HUES6 (cell line): ENCODE measurements around the gene C5.

Experiments used
- H3K27ac ChIP-seq: 2 replicates; pipeline ENCODE4 v1.7.0; 2013; ENCODE audit warnings: low read depth, mild to moderate bottlenecking, low read length, inconsistent platforms
- H3K27me3 ChIP-seq: 2 replicates; pipeline ENCODE4 v1.6.1; 2013; ENCODE audit warnings: low read length; ENCODE audit not compliant: control insufficient read depth, insufficient read depth
- H3K36me3 ChIP-seq: 2 replicates; pipeline ENCODE4 v1.6.1; 2013; ENCODE audit warnings: low read length; ENCODE audit not compliant: control insufficient read depth, insufficient read depth
- H3K4me1 ChIP-seq: 2 replicates; pipeline ENCODE4 v1.6.1; 2013; ENCODE audit warnings: low read length; ENCODE audit not compliant: control insufficient read depth, insufficient read depth
- H3K4me3 ChIP-seq: 2 replicates; pipeline ENCODE4 v1.5.1; 2013; ENCODE audit warnings: low read depth, low read length
- H3K9ac ChIP-seq: one replicate; pipeline ENCODE4 v1.6.1; 2013; ENCODE audit warnings: mild to moderate bottlenecking, low read length
- H3K9me3 ChIP-seq: 2 replicates; pipeline ENCODE4 v1.6.1; 2013; ENCODE audit warnings: low read depth, low read length; ENCODE audit not compliant: control insufficient read depth, insufficient read depth

The C5 gene

GRCh38 chr9:120942186-120943001 lies 107.7 kb downstream of the C5 start:
- Histone ChIP-seq H3K27me3 (no peaks in the 10 kb centered on the region), H3K4me3 (no peak overlapping the region), H3K36me3 (no peaks in the 10 kb centered on the region), H3K27ac (no peak overlapping the region), H3K4me1 (peaks cover 30% of the 10 kb centered on the region), H3K9ac (no peak overlapping the region), H3K9me3 (no peaks in the 10 kb centered on the region)

- Histone ChIP-seq H3K9ac (no peak overlapping the region), H3K4me3 (no peak overlapping the region), H3K9me3 (no peaks in the 10 kb centered on the region), H3K36me3 (no peaks in the 10 kb centered on the region), H3K27ac (no peak overlapping the region), H3K27me3 (no peaks in the 10 kb centered on the region), H3K4me1 (peaks cover 30% of the 10 kb centered on the region)
Measured at GRCh38 chr9:120941046-120941770, 108.9 kb downstream of the C5 start.

GRCh38 chr9:120940573-120940972 lies 109.5 kb downstream of the C5 start:
- Histone ChIP-seq H3K9ac (no peak overlapping the region), H3K4me1 (peaks cover 30% of the 10 kb centered on the region), H3K27me3 (no peaks in the 10 kb centered on the region), H3K4me3 (no peak overlapping the region), H3K36me3 (no peaks in the 10 kb centered on the region), H3K9me3 (no peaks in the 10 kb centered on the region), H3K27ac (no peak overlapping the region)

- Histone ChIP-seq H3K9me3 (no peaks in the 10 kb centered on the region), H3K27me3 (no peaks in the 10 kb centered on the region), H3K36me3 (no peaks in the 10 kb centered on the region), H3K4me3 (no peak overlapping the region), H3K4me1 (peaks cover 21% of the 10 kb centered on the region), H3K27ac (no peak overlapping the region), H3K9ac (no peak overlapping the region)
Measured at GRCh38 chr9:120938851-120939250, 111.2 kb downstream of the C5 start.

GRCh38 chr9:120937596-120937995 lies 112.5 kb downstream of the C5 start:
- Histone ChIP-seq H3K9ac (no peak overlapping the region), H3K4me1 (peaks cover 15% of the 10 kb centered on the region), H3K4me3 (no peak overlapping the region), H3K27me3 (no peaks in the 10 kb centered on the region), H3K36me3 (no peaks in the 10 kb centered on the region), H3K27ac (no peak overlapping the region), H3K9me3 (no peaks in the 10 kb centered on the region)

- peaks cover 10% of the 10 kb centered on the region for H3K4me1 ChIP-seq
- H3K36me3 ChIP-seq: no peaks in the 10 kb centered on the region
- no peak overlapping the region for H3K27ac ChIP-seq
- H3K9me3 ChIP-seq: no peaks in the 10 kb centered on the region
- H3K27me3 ChIP-seq: no peaks in the 10 kb centered on the region
- no peak overlapping the region for H3K4me3 ChIP-seq
- H3K9ac ChIP-seq: no peak overlapping the region
Measured at GRCh38 chr9:120937127-120937526, 112.9 kb downstream of the C5 start.

GRCh38 chr9:120936764-120937122 lies 113.3 kb downstream of the C5 start:
- H3K4me3 ChIP-seq: no peak overlapping the region
- H3K4me1 ChIP-seq: peaks cover 10% of the 10 kb centered on the region
- no peaks in the 10 kb centered on the region for H3K9me3 ChIP-seq
- H3K9ac ChIP-seq: no peak overlapping the region
- H3K36me3 ChIP-seq: no peaks in the 10 kb centered on the region
- H3K27ac ChIP-seq: no peak overlapping the region
- H3K27me3 ChIP-seq: no peaks in the 10 kb centered on the region

GRCh38 chr9:120936011-120936763 lies 113.9 kb downstream of the C5 start:
- Histone ChIP-seq H3K27ac (no peak overlapping the region), H3K9ac (no peak overlapping the region), H3K4me1 (peaks cover 7% of the 10 kb centered on the region), H3K36me3 (no peaks in the 10 kb centered on the region), H3K4me3 (no peak overlapping the region), H3K9me3 (no peaks in the 10 kb centered on the region), H3K27me3 (no peaks in the 10 kb centered on the region)

GRCh38 chr9:120935383-120935857 lies 114.7 kb downstream of the C5 start:
- Histone ChIP-seq H3K27me3 (no peaks in the 10 kb centered on the region), H3K9me3 (no peaks in the 10 kb centered on the region), H3K27ac (no peak overlapping the region), H3K9ac (no peak overlapping the region), H3K4me1 (no peaks in the 10 kb centered on the region), H3K4me3 (no peak overlapping the region), H3K36me3 (no peaks in the 10 kb centered on the region)

- Histone ChIP-seq H3K9ac (no peak overlapping the region), H3K9me3 (no peaks in the 10 kb centered on the region), H3K4me3 (no peak overlapping the region), H3K36me3 (no peaks in the 10 kb centered on the region), H3K27me3 (no peaks in the 10 kb centered on the region), H3K27ac (no peak overlapping the region), H3K4me1 (0 out of 2 replicates have a peak, but pooled peaks cover 2% of the 10 kb centered on the region)
Measured at GRCh38 chr9:120934281-120934680, 115.8 kb downstream of the C5 start.
